22Rv1 (cell line): ENCODE data around the gene MAP3K3.

Experiments used
- ZFX ChIP-seq: fragments of 450-650 bp; IDR thresholded peaks from 2 replicates; pipeline ENCODE4 v1.6.1; 2017; ENCODE audit warnings: antibody characterized with exemption, borderline replicate concordance
- TF ChIP-seq, protein P1 (sequence below): fragments of 450-650 bp; IDR thresholded peaks from 2 replicates; pipeline ENCODE4 v1.5.1; 2017; ENCODE audit warnings: mild to moderate bottlenecking

DNA sequence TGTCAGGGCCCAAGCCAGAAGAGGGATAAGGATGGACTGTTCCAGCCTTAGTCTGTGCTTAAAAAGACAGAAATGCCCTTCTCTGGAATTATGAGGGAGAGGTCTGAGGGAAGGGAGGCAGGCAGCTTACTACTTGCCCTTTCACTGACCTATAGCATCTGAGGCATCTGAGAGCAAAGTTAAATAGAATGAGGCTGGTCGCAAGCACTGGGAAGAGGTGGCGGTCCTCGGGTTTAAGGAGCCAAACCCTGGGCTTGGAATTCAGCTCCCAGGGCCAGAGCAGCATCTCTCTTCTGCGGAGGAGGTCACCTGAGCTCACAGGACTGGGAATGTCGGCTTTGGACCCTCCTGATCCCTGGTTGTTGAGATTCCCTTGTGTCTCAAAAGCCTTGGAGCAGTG lies 80.8 kb downstream of the MAP3K3 start:
- TF ChIP-seq, protein P1, sequence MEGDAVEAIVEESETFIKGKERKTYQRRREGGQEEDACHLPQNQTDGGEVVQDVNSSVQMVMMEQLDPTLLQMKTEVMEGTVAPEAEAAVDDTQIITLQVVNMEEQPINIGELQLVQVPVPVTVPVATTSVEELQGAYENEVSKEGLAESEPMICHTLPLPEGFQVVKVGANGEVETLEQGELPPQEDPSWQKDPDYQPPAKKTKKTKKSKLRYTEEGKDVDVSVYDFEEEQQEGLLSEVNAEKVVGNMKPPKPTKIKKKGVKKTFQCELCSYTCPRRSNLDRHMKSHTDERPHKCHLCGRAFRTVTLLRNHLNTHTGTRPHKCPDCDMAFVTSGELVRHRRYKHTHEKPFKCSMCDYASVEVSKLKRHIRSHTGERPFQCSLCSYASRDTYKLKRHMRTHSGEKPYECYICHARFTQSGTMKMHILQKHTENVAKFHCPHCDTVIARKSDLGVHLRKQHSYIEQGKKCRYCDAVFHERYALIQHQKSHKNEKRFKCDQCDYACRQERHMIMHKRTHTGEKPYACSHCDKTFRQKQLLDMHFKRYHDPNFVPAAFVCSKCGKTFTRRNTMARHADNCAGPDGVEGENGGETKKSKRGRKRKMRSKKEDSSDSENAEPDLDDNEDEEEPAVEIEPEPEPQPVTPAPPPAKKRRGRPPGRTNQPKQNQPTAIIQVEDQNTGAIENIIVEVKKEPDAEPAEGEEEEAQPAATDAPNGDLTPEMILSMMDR = no peak
- TF ChIP-seq ZFX = no peak
